Measurements from ENCODE around the gene DNAH11. TPM values are rescaled to one million over a fixed set of nuclear protein-coding genes. Genes with fewer than 3 reads are reported as not detected.

Gene DNAH11
- total RNA-seq, 1 experiment from 2014 or later, result 0.91 TPM

DNA sequence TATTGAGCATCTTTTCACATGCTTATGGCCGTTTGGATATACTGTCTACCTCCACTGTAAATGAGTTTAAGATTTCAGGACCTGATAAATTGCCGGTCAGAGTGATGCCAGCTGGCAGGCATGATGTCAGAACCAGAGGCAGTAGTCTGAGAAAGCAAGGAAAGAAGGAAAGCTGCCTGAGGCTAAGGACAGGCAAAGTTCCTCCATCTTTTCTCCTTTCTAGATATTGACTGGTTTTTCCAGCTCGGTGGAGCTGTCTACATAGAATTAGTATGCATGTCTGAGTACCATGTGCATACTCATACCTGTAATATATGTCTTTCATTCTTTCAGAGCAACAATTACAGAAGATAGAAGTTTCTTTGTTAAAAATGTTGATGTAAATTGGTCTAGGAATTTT, 350.6 kb downstream of the DNAH11 start:
- intact Hi-C loops (cut with micrococcal nuclease), result no loop called here
- Mint-ChIP-seq H3K4me3 (ENCODE audit: unreplicated experiment) (no peak overlapping the region), H3K4me1 (ENCODE audit: insufficient read depth, unreplicated experiment) (no peaks in the 10 kb centered on the region), H3K9me3 (ENCODE audit: unreplicated experiment) (no peaks in the 10 kb centered on the region), H3K36me3 (ENCODE audit: insufficient read depth, unreplicated experiment) (no peaks in the 10 kb centered on the region), H3K27me3 (ENCODE audit: insufficient read depth, unreplicated experiment) (no peaks in the 10 kb centered on the region), H3K27ac (ENCODE audit: low read depth, unreplicated experiment) (no peak overlapping the region)
- TF ChIP-seq, protein P1, sequence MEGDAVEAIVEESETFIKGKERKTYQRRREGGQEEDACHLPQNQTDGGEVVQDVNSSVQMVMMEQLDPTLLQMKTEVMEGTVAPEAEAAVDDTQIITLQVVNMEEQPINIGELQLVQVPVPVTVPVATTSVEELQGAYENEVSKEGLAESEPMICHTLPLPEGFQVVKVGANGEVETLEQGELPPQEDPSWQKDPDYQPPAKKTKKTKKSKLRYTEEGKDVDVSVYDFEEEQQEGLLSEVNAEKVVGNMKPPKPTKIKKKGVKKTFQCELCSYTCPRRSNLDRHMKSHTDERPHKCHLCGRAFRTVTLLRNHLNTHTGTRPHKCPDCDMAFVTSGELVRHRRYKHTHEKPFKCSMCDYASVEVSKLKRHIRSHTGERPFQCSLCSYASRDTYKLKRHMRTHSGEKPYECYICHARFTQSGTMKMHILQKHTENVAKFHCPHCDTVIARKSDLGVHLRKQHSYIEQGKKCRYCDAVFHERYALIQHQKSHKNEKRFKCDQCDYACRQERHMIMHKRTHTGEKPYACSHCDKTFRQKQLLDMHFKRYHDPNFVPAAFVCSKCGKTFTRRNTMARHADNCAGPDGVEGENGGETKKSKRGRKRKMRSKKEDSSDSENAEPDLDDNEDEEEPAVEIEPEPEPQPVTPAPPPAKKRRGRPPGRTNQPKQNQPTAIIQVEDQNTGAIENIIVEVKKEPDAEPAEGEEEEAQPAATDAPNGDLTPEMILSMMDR (IDR thresholded peaks at IDR 0.05; ENCODE audit: unreplicated experiment), result no peak
- no peak for DNase-seq (ENCODE audit: unreplicated experiment)
- POLR2A ChIA-PET, result no interaction called here
- CTCF ChIA-PET, result no interaction called here
- BruUV-seq (replicated peaks), result no TSS peak

DNA sequence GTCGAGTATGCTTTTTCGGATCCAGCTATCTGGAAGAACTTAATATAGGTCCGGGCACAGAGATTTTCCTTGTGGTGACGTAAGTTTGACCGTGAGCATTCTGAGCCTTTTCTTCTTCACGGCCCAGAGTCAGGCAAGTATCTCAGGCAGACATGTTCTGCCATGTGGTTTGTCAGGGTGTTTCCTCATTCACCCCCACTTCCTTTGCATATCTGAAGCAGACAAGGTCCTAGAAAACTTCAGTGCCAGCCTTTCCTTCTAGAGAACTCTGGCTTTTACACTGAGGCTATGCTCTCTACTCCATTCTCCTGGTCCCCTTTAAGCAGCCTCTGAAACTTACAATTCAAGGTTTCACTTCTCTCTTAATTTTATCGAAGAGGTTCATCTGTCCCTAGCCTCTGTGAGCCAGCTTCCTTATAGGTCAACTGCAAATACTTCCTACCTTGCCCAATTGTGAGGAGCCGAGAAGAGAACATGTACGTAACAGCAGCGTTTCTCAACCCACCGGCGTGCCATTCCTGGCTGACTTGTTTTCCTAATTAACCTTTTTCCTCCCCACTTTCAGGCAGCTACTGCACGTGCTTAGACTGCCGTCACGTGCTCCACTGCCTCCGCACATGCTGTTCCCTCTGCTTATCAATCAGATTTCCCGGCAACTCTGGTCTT, 355.6 kb downstream of the DNAH11 start:
- H3K4me1 Mint-ChIP-seq (ENCODE audit: insufficient read depth, unreplicated experiment), result no peaks in the 10 kb centered on the region
- no TSS peak for BruUV-seq (replicated peaks)
- POLR2A ChIA-PET, result interaction anchor here (0.6 to 1.1 kb wide), 3 partner anchors 8 to 98 kb away, joined by 3 to 4 read pairs (median 3); no protein-coding TSS in a partner anchor

DNA sequence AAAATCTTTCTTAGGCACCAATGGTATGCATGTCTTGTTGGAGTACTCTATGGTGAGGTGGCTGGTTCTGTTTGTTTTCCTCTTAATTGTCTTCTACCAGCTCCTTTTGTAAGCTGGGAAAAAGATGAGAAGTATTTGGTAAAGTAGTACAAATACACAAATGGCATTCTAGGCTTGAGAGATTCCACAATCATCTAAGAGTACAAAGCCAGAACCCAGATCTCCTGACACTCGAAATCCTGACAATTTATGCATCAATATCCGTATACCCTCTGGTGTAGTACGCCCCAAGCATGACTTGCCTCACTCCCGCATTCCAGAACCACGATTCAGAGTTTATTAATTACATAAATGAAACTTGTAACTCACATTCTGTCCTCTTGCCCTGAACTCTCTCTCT, 359.4 kb downstream of the DNAH11 start:
- no peaks in the 10 kb centered on the region for H3K4me1 Mint-ChIP-seq (ENCODE audit: insufficient read depth, unreplicated experiment)
- ChIA-PET CTCF (interaction anchor here (0.6 kb wide), 1 partner anchor 171 kb away, joined by 9 read pairs; no protein-coding TSS in a partner anchor), POLR2A (no interaction called here)
- TF ChIP-seq, protein P1 (IDR thresholded peaks at IDR 0.05; ENCODE audit: unreplicated experiment), result no peak
- peaks cover 49% of the 10 kb centered on the region for H3K36me3 Mint-ChIP-seq (ENCODE audit: insufficient read depth, unreplicated experiment)
- no peak overlapping the region for H3K4me3 Mint-ChIP-seq (ENCODE audit: unreplicated experiment)
- intact Hi-C loops (cut with micrococcal nuclease), result no loop called here
- BruUV-seq (replicated peaks), result no TSS peak
- no peaks in the 10 kb centered on the region for H3K9me3 Mint-ChIP-seq (ENCODE audit: unreplicated experiment)
- peak; percentile 17 for DNase-seq (ENCODE audit: unreplicated experiment)
- H3K27ac Mint-ChIP-seq (ENCODE audit: low read depth, unreplicated experiment), result peak overlapping the region; percentile 63
- no peaks in the 10 kb centered on the region for H3K27me3 Mint-ChIP-seq (ENCODE audit: insufficient read depth, unreplicated experiment)

More for the DNA sequence above, 355.6 kb downstream of the DNAH11 start:
- Mint-ChIP-seq H3K27ac (ENCODE audit: low read depth, unreplicated experiment) (no peak overlapping the region), H3K9me3 (ENCODE audit: unreplicated experiment) (no peaks in the 10 kb centered on the region), H3K27me3 (ENCODE audit: insufficient read depth, unreplicated experiment) (no peaks in the 10 kb centered on the region), H3K36me3 (ENCODE audit: insufficient read depth, unreplicated experiment) (peaks cover 26% of the 10 kb centered on the region), H3K4me3 (ENCODE audit: unreplicated experiment) (no peak overlapping the region)
- intact Hi-C loops (cut with micrococcal nuclease), result no loop called here
- CTCF ChIA-PET, result interaction anchor here (0.5 to 1.0 kb wide), 2 partner anchors 10 to 47 kb away, joined by 3 to 4 read pairs; partner anchors contain the start of gene CDCA7L
- no peak for DNase-seq (ENCODE audit: unreplicated experiment)
- TF ChIP-seq, protein P1 (IDR thresholded peaks at IDR 0.05; ENCODE audit: unreplicated experiment), result no peak

DNA sequence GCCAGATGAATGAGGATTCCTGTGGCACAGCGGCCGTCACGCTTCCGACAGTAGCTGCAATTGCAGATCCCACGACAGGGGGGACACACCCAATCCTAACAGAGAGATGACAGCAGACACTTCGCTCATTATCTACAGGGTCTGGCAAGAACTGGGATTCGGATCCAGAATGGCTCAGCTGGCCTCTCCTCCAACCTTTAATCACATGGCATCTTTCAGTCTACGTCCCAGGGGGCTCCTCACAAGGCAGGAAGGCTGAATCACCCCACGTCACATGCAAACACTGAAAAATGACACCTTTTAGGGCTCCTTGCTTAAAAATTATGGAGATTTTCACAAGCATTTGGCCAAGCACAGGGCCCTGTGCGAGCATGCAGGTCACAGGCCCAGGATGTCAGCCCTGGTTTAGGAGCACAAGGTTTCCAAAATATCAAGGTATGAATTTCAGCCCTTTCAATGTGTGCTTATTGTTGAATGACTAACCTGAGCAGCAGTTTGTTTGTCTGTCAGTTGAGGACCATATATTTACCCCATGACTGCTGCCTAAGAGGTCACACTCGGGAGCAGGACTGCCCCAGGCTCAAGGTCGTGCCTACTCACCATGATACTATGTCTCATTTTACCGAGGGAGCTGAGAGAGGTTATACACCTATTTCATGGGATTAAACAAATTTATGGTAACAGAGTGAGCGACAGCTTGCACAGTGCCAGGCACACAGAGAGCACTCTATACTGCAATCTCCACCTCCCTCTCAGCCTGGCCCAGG, 360.4 kb downstream of the DNAH11 start:
- DNase-seq (ENCODE audit: unreplicated experiment), result peak; percentile 12
- no peaks in the 10 kb centered on the region for H3K4me1 Mint-ChIP-seq (ENCODE audit: insufficient read depth, unreplicated experiment)
- H3K27ac Mint-ChIP-seq (ENCODE audit: low read depth, unreplicated experiment), result peak overlapping the region; percentile 63
- POLR2A ChIA-PET, result interaction anchor here (0.7 kb wide), 1 partner anchor 57 kb away, joined by 3 read pairs; no protein-coding TSS in a partner anchor
- no peaks in the 10 kb centered on the region for H3K27me3 Mint-ChIP-seq (ENCODE audit: insufficient read depth, unreplicated experiment)
- TF ChIP-seq, protein P1 (IDR thresholded peaks at IDR 0.05; ENCODE audit: unreplicated experiment), result no peak
- peaks cover 57% of the 10 kb centered on the region for H3K36me3 Mint-ChIP-seq (ENCODE audit: insufficient read depth, unreplicated experiment)
- no TSS peak for BruUV-seq (replicated peaks)
- no peaks in the 10 kb centered on the region for H3K9me3 Mint-ChIP-seq (ENCODE audit: unreplicated experiment)
- CTCF ChIA-PET, result interaction anchor here (0.7 to 1.5 kb wide), 2 partner anchors 57 to 99 kb away, joined by 3 read pairs; no protein-coding TSS in a partner anchor
- intact Hi-C loops (cut with micrococcal nuclease), result no loop called here
- no peak overlapping the region for H3K4me3 Mint-ChIP-seq (ENCODE audit: unreplicated experiment)

All from MCF 10A (cell line).